Endothelial cell (in vitro differentiated cells): ENCODE data around the gene CNTN4. TPM values are rescaled to one million over a fixed set of nuclear protein-coding genes. Genes with fewer than 3 reads are reported as not detected.

Experiments used
- DNase-seq: peaks from one replicate; pipeline ENCODE4 v3.0.0; 2021; ENCODE audit warnings: low spot score
- H3K27ac Mint-ChIP-seq: one replicate; pipeline ENCODE4 v1.8.0; 2021; ENCODE audit warnings: mixed read lengths, inconsistent platforms; ENCODE audit not compliant: unreplicated experiment
- H3K27me3 Mint-ChIP-seq: one replicate; pipeline ENCODE4 v1.8.0; 2021; ENCODE audit warnings: mild to moderate bottlenecking, moderate library complexity, mixed read lengths, inconsistent platforms; ENCODE audit not compliant: unreplicated experiment
- H3K36me3 Mint-ChIP-seq: one replicate; pipeline ENCODE4 v1.8.0; 2021; ENCODE audit warnings: mild to moderate bottlenecking, low read depth, mixed read lengths, inconsistent platforms; ENCODE audit not compliant: unreplicated experiment
- H3K4me1 Mint-ChIP-seq: one replicate; pipeline ENCODE4 v1.8.0; 2021; ENCODE audit warnings: mild to moderate bottlenecking, mixed read lengths, inconsistent platforms; ENCODE audit not compliant: unreplicated experiment
- H3K4me3 Mint-ChIP-seq: one replicate; pipeline ENCODE4 v1.8.0; 2021; ENCODE audit warnings: mild to moderate bottlenecking, mixed read lengths, inconsistent platforms; ENCODE audit not compliant: unreplicated experiment
- H3K9me3 Mint-ChIP-seq: one replicate; pipeline ENCODE4 v1.8.0; 2021; ENCODE audit warnings: mixed read lengths, inconsistent platforms; ENCODE audit not compliant: unreplicated experiment
- CTCF ChIP-seq: fragments of 200-600 bp; sonication (generic); IDR thresholded peaks from one replicate; pipeline ENCODE4 v1.5.0; 2021; ENCODE audit warnings: antibody characterized with exemption; ENCODE audit not compliant: unreplicated experiment
- total RNA-seq: library from RNA; stranded (reverse); fragmentation: NEBNext Ultra II Directional; extraction: Animal tissue kit (Norgen Biotek cat#: 25700); gene quantifications from one replicate; pipeline ENCODE4 v1.2.1, GENCODE V29; 2021; ENCODE audit not compliant: unreplicated experiment

The CNTN4 gene
- total RNA-seq, 1 donor from 2014 or later: not detected

GRCh38 chr3:2792432-2792831 lies 693.8 kb downstream of the CNTN4 start:
- H3K27me3 Mint-ChIP-seq: peaks cover 3% of the 10 kb centered on the region
- H3K9me3 Mint-ChIP-seq: peaks cover 17% of the 10 kb centered on the region
- no peak for DNase-seq

GRCh38 chr3:2793987-2794386 lies 695.3 kb downstream of the CNTN4 start:
- Mint-ChIP-seq H3K27me3 (peaks cover 3% of the 10 kb centered on the region), H3K4me3 (no peak overlapping the region), H3K4me1 (no peaks in the 10 kb centered on the region), H3K9me3 (peaks cover 18% of the 10 kb centered on the region), H3K27ac (no peak overlapping the region), H3K36me3 (no peaks in the 10 kb centered on the region)
- DNase-seq: no peak
- TF ChIP-seq CTCF: no peak

More at GRCh38 chr3:2792432-2792831, 693.8 kb downstream of the CNTN4 start:
- H3K36me3 Mint-ChIP-seq: no peaks in the 10 kb centered on the region
- H3K27ac Mint-ChIP-seq: no peak overlapping the region
- no peak for TF ChIP-seq CTCF
- H3K4me1 Mint-ChIP-seq: no peaks in the 10 kb centered on the region
- H3K4me3 Mint-ChIP-seq: no peak overlapping the region

GRCh38 chr3:2802429-2802828 lies 703.8 kb downstream of the CNTN4 start:
- H3K27me3 Mint-ChIP-seq: no peaks in the 10 kb centered on the region
- H3K27ac Mint-ChIP-seq: no peak overlapping the region
- H3K36me3 Mint-ChIP-seq: no peaks in the 10 kb centered on the region
- DNase-seq: no peak
- TF ChIP-seq CTCF: no peak
- H3K4me3 Mint-ChIP-seq: no peak overlapping the region
- no peaks in the 10 kb centered on the region for H3K4me1 Mint-ChIP-seq
- peaks cover 32% of the 10 kb centered on the region for H3K9me3 Mint-ChIP-seq

- no peaks in the 10 kb centered on the region for H3K27me3 Mint-ChIP-seq
- TF ChIP-seq CTCF: no peak
- DNase-seq: no peak
- H3K9me3 Mint-ChIP-seq: peaks cover 25% of the 10 kb centered on the region
- H3K4me3 Mint-ChIP-seq: no peak overlapping the region
- no peaks in the 10 kb centered on the region for H3K36me3 Mint-ChIP-seq
- no peak overlapping the region for H3K27ac Mint-ChIP-seq
- H3K4me1 Mint-ChIP-seq: no peaks in the 10 kb centered on the region
Observed at GRCh38 chr3:2807514-2807913, 708.8 kb downstream of the CNTN4 start.

- no peak overlapping the region for H3K27ac Mint-ChIP-seq
Observed at GRCh38 chr3:2810723-2811122, 712.1 kb downstream of the CNTN4 start.

More at GRCh38 chr3:2810723-2811122, 712.1 kb downstream of the CNTN4 start:
- DNase-seq: no peak
- H3K4me1 Mint-ChIP-seq: no peaks in the 10 kb centered on the region
- no peak for TF ChIP-seq CTCF
- no peaks in the 10 kb centered on the region for H3K36me3 Mint-ChIP-seq
- peaks cover 20% of the 10 kb centered on the region for H3K9me3 Mint-ChIP-seq
- H3K4me3 Mint-ChIP-seq: no peak overlapping the region
- no peaks in the 10 kb centered on the region for H3K27me3 Mint-ChIP-seq
